PFSK-1 (cell line): ENCODE results near the gene FAM228A.

ENCODE experiments used
- POLR2AphosphoS5 ChIP-seq: IDR thresholded peaks from 2 replicates; pipeline ENCODE4 v1.6.1; 2012; ENCODE audit warnings: low read depth, mild to moderate bottlenecking, control low read depth, low read length, moderate library complexity
- REST ChIP-seq, 2 experiments: IDR thresholded peaks; 2 replicates each; pipeline versions ENCODE4 v1.6.1 to v1.8.0; 2011 to 2012; ENCODE audit warnings: low read depth in 2 of 2, low read length in 2 of 2, control low read depth in 1 of 2, inconsistent platforms in 1 of 2, mild to moderate bottlenecking in 1 of 2, moderate library complexity in 1 of 2; ENCODE audit not compliant: insufficient read depth in 1 of 2
- TAF1 ChIP-seq: IDR thresholded peaks from 2 replicates; pipeline ENCODE4 v1.6.1; 2012; ENCODE audit warnings: low read length, control low read depth, borderline replicate concordance; ENCODE audit not compliant: insufficient read depth

DNA sequence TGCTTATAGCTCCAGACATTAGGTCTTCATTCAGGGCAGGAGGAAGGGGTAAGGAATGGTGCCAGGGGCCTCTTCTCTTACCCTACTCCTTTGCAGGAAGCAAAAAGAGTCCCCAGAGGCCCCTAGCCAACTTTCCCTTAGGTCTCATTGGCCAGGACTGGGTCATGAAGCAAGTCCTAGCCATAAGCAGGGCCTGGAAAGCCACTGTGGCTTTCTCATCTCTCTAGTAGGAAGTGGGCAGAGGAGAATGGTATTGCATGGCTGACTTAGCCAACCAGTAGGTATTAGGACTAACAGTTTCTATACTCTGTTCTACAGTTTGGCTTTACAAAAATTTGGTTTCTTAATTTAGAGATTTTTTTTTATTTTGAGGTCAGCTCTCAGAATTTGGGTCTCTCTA lies 4.8 kb downstream of the FAM228A start:
- TF ChIP-seq REST (IDR thresholded peaks at IDR 0.05; ENCODE audit: insufficient read depth in 1 of 2, low read depth in 2 of 2, low read length in 2 of 2) = no peak
- TF ChIP-seq POLR2AphosphoS5 = no peak
- TF ChIP-seq TAF1 = no peak
